GM10266 (cell line): ENCODE measurements around the gene DCANP1.

Experiments
- DNase-seq: peaks from one replicate; pipeline ENCODE4 v3.0.0; 2012; ENCODE audit errors: extremely low spot score
- CTCF ChIP-seq: IDR thresholded peaks from 2 replicates; pipeline ENCODE4 v1.5.1; 2012; ENCODE audit warnings: mild to moderate bottlenecking, low read depth; ENCODE audit not compliant: control insufficient read depth, insufficient read depth; ENCODE audit errors: missing control alignments

DCANP1 gene

DNA sequence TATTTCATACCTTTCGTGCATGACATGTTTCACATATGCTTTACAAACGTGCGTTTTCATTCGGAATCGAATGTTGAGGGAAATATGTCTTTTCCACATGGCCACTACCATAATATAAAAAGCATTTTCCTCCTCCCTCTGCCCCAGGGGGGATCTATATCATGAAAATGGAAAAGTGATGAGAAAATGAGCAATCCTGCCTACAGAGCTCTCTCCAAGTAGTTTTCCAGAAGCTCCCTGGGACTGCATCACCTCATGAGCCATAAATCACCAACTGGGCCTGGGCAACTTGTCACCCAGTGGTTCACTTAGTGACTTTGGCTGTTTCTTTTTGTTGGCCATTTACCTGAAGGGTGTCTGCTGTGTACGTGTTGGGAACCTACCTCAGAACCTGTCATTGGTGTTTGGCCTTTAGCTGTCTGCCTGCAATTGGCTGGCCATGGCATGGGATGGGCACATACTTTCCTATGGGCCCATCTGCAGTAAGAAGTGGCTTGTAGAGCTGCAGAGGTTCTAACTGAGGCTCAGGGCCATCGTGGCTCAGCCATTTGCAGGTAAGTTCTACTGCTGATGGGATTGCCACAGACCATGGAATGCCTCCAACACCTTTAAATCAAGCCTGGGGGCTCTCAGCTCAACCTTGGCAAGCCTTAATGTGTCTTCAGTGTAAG is 14.5 kb upstream of the DCANP1 start:
- TF ChIP-seq CTCF: no peak
- no peak for DNase-seq

DNA sequence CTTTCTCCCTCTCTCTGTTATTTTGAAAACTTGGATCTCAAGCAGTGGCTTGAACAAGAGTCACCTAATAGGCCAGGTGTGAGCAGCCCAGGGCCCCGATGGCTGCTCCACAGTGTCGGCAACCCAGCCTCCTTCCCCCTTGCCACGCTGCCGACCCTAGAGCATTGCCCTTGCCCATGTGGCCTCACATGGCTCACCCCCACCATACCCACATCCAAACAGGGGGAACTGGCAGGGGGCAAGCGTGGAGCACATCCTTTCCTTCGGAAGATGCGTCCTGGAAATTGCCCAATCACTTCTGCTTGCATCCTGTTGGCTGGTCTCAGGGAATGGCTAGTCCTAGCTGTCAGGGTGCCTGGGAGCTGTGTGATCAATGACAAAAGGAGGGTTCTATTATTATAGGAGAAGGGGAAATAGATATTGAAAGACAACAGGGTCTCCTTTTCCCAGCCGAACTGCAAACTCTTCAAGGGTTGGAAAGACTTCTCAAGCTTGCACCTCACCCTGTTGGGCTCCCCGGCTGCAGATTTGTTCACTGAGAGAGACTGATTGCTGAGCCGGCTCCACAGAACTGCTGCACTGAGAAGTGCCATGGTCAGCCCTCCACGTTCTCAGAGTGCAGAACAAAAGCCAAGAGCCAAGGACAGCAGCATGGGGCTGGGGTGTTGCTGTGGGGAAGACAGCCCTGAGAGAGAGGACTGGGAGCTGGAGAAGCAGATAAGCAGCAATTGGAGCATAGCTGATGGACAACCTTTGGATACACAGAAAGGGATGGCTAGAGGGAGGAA is 13.3 kb upstream of the DCANP1 start:
- no peak for DNase-seq

DNA sequence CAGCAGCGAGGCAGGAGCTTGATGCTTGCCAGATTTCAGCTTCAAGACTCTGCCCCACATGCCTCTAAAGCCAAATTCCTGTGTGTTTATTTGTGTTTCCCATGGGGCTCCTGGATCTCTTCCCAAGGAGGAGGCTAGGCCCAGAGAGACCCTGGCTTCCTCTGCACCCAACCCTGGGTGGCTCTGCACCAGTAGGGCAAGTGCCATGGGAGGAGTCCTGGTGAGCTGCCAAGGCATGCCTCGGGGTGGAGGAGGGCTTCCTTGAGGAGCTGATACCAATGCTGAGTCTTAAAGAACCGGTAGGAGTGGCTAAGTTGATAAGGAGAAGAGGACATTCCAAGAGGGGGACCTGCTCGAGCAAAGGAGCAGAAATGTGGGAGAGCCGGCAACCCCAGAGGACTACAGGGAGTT is 11.8 kb upstream of the DCANP1 start:
- TF ChIP-seq CTCF: no peak
- DNase-seq: no peak

More for the DNA sequence above, 13.3 kb upstream of the DCANP1 start:
- TF ChIP-seq CTCF: no peak

DNA sequence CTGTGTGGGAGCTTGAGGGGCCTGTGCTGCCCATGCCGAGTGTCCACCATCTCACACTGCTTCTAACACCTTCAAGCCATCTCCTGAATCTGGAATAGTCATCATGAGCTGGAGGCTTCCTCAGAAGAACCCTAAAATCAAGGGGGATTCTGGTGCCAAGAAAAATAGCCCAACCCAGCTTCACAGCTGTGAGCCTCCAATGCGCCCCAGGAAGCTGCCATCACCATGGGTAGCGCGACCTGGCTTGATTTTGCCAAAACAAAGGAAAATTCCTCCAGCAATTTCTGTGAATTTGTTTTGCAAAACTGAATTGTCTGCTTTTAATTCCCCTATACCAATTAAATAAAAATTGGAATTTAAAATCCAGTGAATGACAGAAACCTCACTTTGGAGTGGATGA is 11.2 kb upstream of the DCANP1 start:
- DNase-seq: no peak
- no peak for TF ChIP-seq CTCF

- peak; percentile 75 for DNase-seq
- TF ChIP-seq CTCF: peak; percentile 88
Measured at GRCh38 chr5:135457424-135458071, 10.4 kb upstream of the DCANP1 start.

DNA sequence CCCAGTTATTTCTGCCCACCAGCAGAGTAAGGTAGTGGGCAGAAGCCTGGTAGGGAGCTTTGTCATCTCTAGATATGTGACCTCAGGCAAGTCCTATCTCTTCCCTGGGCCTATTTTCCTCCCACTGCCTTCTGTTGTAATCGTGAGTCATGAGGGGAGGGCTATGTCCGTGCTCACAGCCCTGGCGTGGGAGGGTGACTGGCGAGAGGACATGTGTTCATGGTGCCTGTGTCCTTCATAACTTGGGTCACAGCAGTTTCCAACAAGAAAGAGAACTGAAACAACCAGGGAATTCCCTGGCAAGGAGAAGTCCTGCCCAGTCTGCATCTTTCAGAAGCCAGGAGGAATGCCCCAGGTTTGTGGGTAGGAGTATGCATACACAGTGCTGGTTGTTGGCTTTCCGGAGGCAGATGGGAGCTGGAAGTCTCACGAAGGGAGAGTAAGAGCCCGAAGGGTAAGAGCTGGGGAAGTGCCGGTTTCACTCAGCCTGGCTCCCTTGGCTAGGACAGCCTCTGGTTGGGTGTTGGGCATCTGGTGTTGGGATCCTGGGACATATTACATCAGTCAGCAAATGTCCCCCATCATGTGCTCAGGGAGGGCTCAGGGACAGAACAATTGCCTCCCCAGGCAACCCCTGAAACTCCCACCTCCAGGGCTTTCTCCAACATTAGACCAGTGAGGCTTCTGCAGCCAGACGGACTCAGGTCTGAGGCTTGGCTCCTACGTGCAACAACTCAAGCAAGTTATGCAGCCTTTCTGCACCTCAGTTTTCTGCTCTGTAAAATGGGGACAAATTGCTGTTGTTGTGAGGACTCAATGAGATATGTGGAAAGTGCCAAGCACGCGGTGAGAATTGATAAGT is 9.3 kb upstream of the DCANP1 start:
- no peak for TF ChIP-seq CTCF

More for the DNA sequence above, 9.3 kb upstream of the DCANP1 start:
- DNase-seq: peak; percentile 55
